Dedifferentiated amniotic fluid mesenchymal stem cell (primary cell): ENCODE results near the gene PDZD2.
"Not testable (repeated sequence)": the region's sequence is repeated elsewhere in the genome, so short reads cannot be mapped to it uniquely, and the experiment has no call there.

Source experiments
- DNase-seq: peaks from one replicate; pipeline ENCODE4 v3.0.0-alpha.2; 2016; ENCODE audit errors: extremely low spot score

Gene PDZD2

GRCh38 chr5:32074401-32074800, 435.5 kb downstream of the PDZD2 start:
- no peak for DNase-seq

GRCh38 chr5:32076699-32077695, 438.1 kb downstream of the PDZD2 start:
- DNase-seq, result peak; percentile 69

GRCh38 chr5:32078855-32079254, 439.9 kb downstream of the PDZD2 start:
- DNase-seq, result not testable (repeated sequence)

- DNase-seq, result not testable (repeated sequence)
These were observed 441.6 kb downstream of the PDZD2 start for GRCh38 chr5:32080565-32080964.

- DNase-seq, result no peak
These were observed 443.8 kb downstream of the PDZD2 start for GRCh38 chr5:32082701-32083100.

GRCh38 chr5:32083981-32084430, 445.1 kb downstream of the PDZD2 start:
- no peak for DNase-seq

- no peak for DNase-seq
These were observed 448.5 kb downstream of the PDZD2 start for GRCh38 chr5:32087086-32088082.

- DNase-seq, result no peak
These were observed 449.3 kb downstream of the PDZD2 start for GRCh38 chr5:32088214-32088613.

- no peak for DNase-seq
These were observed 450.4 kb downstream of the PDZD2 start for GRCh38 chr5:32089146-32090000.

- no peak for DNase-seq
These were observed 451.3 kb downstream of the PDZD2 start for GRCh38 chr5:32090026-32090754.

- DNase-seq, result no peak
These were observed 451.8 kb downstream of the PDZD2 start for GRCh38 chr5:32090755-32091128.

- DNase-seq, result peak; percentile 59
These were observed 454.2 kb downstream of the PDZD2 start for GRCh38 chr5:32092938-32093812.

GRCh38 chr5:32094691-32095090, 455.8 kb downstream of the PDZD2 start:
- no peak for DNase-seq

GRCh38 chr5:32095261-32095671, 456.3 kb downstream of the PDZD2 start:
- no peak for DNase-seq

GRCh38 chr5:32096891-32097595, 458.1 kb downstream of the PDZD2 start:
- no peak for DNase-seq

GRCh38 chr5:32098291-32098690, 459.4 kb downstream of the PDZD2 start:
- DNase-seq, result no peak

- DNase-seq, result no peak
These were observed 460.0 kb downstream of the PDZD2 start for GRCh38 chr5:32098890-32099310.

GRCh38 chr5:32099486-32100035, 460.6 kb downstream of the PDZD2 start:
- DNase-seq, result no peak
